HG03025 (cell line): ENCODE data around the gene ZNF827.

Experiments
- ATAC-seq: cut with Tn5 transposase; IDR thresholded peaks from one replicate; pipeline ENCODE4 v1.9.1; 2021; ENCODE audit warnings: mild to moderate bottlenecking, moderate library complexity; ENCODE audit not compliant: unreplicated experiment, low FRiP score

ZNF827 gene

GRCh38 chr4:145895056-145895455 is 43.6 kb downstream of the ZNF827 start:
- no peak for ATAC-seq

- ATAC-seq, result no peak
These were observed 46.7 kb downstream of the ZNF827 start for GRCh38 chr4:145891958-145892357.

GRCh38 chr4:145890689-145891088 is 47.9 kb downstream of the ZNF827 start:
- no peak for ATAC-seq

GRCh38 chr4:145888393-145888792 is 50.2 kb downstream of the ZNF827 start:
- no peak for ATAC-seq

- ATAC-seq, result no peak
These were observed 51.2 kb downstream of the ZNF827 start for GRCh38 chr4:145887241-145887991.

- ATAC-seq, result no peak
These were observed 51.8 kb downstream of the ZNF827 start for GRCh38 chr4:145886871-145887240.

DNA sequence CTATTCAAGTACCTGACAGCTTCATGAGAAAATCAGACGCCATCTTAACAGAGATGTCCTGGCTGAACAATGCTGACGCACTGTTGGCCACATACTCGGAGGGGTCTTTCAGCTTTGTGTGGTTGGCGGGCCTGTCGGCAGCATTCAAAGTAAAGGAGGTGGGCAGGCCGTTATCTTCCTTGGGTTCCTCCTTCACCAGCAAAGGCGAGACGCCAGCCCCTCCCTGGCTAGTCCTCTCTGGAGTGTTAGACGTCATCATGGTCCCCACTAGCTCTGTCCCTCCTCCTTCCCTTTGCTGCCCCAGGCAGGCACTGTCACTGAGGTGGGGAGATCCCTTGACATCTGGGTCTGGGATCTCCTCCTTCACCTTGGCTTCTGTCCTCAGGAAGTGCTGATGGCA is 53.0 kb downstream of the ZNF827 start:
- no peak for ATAC-seq

- ATAC-seq, result no peak
These were observed 53.8 kb downstream of the ZNF827 start for GRCh38 chr4:145884775-145885174.

GRCh38 chr4:145883101-145883694 is 55.4 kb downstream of the ZNF827 start:
- no peak for ATAC-seq

- ATAC-seq, result no peak
These were observed 56.0 kb downstream of the ZNF827 start for GRCh38 chr4:145882604-145883003.

GRCh38 chr4:145881989-145882388 is 56.6 kb downstream of the ZNF827 start:
- ATAC-seq, result peak; percentile 54

DNA sequence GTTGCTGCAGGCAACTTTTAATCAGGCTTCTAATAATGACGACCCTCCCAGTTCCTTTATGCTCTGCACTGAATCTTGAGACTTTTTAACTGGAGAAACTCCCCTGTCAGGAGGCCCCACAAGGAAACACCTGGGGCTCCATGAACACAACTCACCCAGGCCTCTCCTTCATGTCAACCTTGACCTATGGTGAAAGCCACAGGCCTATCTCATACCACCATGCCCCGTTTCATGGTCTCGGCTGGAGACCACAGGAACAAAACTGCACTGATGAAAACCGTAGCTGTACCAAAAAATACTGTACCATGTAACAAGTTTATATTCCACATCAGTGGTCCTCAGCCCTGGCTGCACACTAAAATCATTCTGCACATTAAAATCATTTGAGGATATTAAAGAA is 57.0 kb downstream of the ZNF827 start:
- ATAC-seq, result no peak

DNA sequence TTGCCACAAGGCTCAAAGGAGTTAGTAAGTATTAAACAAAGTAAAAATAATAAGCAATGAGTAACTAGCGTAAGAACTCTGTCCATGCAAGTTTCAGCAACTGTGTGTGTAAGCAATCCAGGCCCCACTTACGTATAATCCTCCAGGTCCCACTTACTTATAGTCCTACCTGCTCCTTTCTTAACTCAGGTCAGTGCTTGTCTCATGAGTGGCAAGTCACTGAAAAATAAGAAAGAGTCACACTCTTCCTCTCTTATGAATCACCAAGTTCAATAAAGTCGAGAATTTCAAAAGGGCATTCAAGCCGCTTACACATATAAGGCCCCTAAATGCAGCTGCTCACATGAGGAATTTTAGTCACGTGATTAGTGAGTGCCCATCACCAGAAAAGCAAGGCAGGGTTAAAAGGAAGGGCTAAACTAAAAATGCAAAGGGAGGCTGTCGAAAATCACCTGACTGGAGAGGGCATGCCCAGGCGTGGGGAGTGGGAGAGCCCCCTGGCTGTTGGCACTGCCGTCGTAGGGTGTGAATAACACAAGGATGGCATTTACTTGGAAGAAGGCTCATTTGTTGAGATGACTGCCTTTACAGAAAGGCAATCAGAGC is 58.2 kb downstream of the ZNF827 start:
- no peak for ATAC-seq

DNA sequence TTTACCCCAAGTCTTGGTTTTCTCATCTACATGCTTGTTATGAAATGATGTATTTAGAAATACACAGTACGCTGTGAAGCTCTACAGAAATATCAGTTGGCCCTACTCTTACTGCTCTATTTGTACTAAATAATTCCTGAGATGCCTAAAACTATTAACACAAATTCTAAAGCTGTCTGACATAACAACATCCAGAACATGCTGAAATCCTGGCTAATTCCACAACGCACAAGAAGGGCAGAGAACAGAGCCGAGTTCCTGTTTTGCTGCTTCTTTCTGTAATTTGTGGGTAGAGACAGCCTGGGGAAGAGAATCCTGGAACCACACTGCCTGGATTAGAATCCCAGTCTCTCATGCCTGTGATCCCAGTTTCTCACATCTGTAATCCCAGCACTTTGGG is 59.0 kb downstream of the ZNF827 start:
- no peak for ATAC-seq

- no peak for ATAC-seq
These were observed 59.9 kb downstream of the ZNF827 start for GRCh38 chr4:145878501-145879435.

GRCh38 chr4:145876531-145877180 is 62.0 kb downstream of the ZNF827 start:
- no peak for ATAC-seq

DNA sequence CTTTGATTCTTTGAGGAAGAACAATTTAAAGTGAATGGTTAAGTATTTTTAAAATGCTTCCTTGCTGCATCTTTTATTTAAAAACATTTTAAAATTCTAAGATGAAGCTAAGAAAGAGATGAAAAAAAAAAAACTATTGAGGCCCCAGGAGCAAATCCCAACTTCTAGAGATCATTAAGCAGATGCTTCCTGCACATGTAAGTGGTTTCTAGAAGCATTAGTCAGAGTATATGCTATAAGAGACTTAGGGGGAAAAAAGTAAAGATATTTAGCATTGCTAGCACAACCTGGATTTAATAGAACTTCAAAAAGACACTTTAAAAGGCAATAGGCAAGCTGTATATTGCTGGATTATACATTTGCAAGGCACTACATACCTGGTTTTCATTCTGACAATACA is 64.7 kb downstream of the ZNF827 start:
- no peak for ATAC-seq

GRCh38 chr4:145871209-145871608 is 67.4 kb downstream of the ZNF827 start:
- ATAC-seq, result no peak

- no peak for ATAC-seq
These were observed 68.2 kb downstream of the ZNF827 start for GRCh38 chr4:145870155-145871020.
